Mucosa of descending colon (tissue), 3 donors: ENCODE results near the gene IGSF3. TPM values are rescaled to one million over a fixed set of nuclear protein-coding genes. Genes with fewer than 3 reads are reported as not detected.
A peak's percentile ranks its signal among the peaks of the same experiment; 100 is the strongest.

Source experiments
- ATAC-seq: fragments of 200-7000 bp; cut with Tn5 transposase; one replicate; pipeline ENCODE4 v1.9.1; 2020; ENCODE audit warnings: mild to moderate bottlenecking, moderate library complexity
- DNase-seq, 3 donors: peaks; one replicate each; pipeline ENCODE4 v3.0.0-alpha.2; 2020
- H3K36me3 ChIP-seq: fragments of 200-600 bp; one replicate; pipeline ENCODE4 v1.8.0; 2021; ENCODE audit warnings: low read depth, mild to moderate bottlenecking
- H3K4me1 ChIP-seq: fragments of 200-600 bp; one replicate; pipeline ENCODE4 v1.8.0; 2021; ENCODE audit warnings: low read depth, mild to moderate bottlenecking
- H3K4me3 ChIP-seq: fragments of 200-600 bp; one replicate; pipeline ENCODE4 v1.8.0; 2021; ENCODE audit warnings: mild to moderate bottlenecking
- H3K9me3 ChIP-seq: fragments of 200-600 bp; one replicate; pipeline ENCODE4 v1.8.0; 2021; ENCODE audit warnings: mild to moderate bottlenecking
- CTCF ChIP-seq: fragments of 200-600 bp; IDR thresholded peaks from one replicate; pipeline ENCODE4 v1.8.0; 2022; ENCODE audit warnings: antibody characterized with exemption, mild to moderate bottlenecking
- intact Hi-C, 2 donors: fragments of 100-400 bp; cut with DNase I in 1 of 2; cut with micrococcal nuclease in 1 of 2; formaldehyde crosslinking; loops; one replicate each; pipeline versions ENCODE4 v1.11.0 to v1.11.1; 2022; cut with DNase I, micrococcal nuclease
- total RNA-seq, 3 donors: library from RNA; stranded (reverse); fragmentation: NEBNext Ultra II Directional in 2 of 3; extraction: Animal tissue kit (Norgen Biotek cat#: 25700) in 2 of 3; gene quantifications; one replicate each; pipeline versions ENCODE4 v1.2.1 to v1.2.4, GENCODE V29; 2021 to 2023
- donor health status: DM: no; HTN: no; CAD: no; lungs with moderate emphysema.
- donor health status: DM: no; HTN: no; CAD: no.
- donor health status: DM: no; HTN: yes; CAD: no.

IGSF3 gene
- total RNA-seq, 3 donors from 2014 or later, result 20.9 to 35.4 (median 27.4) TPM

- Histone ChIP-seq H3K4me3 (no peak overlapping the region), H3K4me1 (peaks cover 11% of the 10 kb centered on the region), H3K36me3 (no peaks in the 10 kb centered on the region), H3K9me3 (no peaks in the 10 kb centered on the region)
- intact Hi-C loops, result no loop called here
- TF ChIP-seq CTCF, result no peak
- DNase-seq (no peak), ATAC-seq (peak; percentile 39)
These were observed 106.0 kb downstream of the IGSF3 start for GRCh38 chr1:116561563-116561962.

- H3K4me1 ChIP-seq, result peaks cover 13% of the 10 kb centered on the region
- no peaks in the 10 kb centered on the region for H3K36me3 ChIP-seq
- ATAC-seq (no peak), DNase-seq (no peak)
- intact Hi-C loops, result no loop called here
- no peak for TF ChIP-seq CTCF
- H3K4me3 ChIP-seq, result no peak overlapping the region
- H3K9me3 ChIP-seq, result no peaks in the 10 kb centered on the region
These were observed 106.6 kb downstream of the IGSF3 start for GRCh38 chr1:116560704-116561490.

- no peaks in the 10 kb centered on the region for H3K9me3 ChIP-seq
- no peak for ATAC-seq
- no peak for TF ChIP-seq CTCF
- no peak for DNase-seq
- intact Hi-C loops, result no loop called here
- H3K4me3 ChIP-seq, result no peak overlapping the region
- H3K36me3 ChIP-seq, result no peaks in the 10 kb centered on the region
- peaks cover 16% of the 10 kb centered on the region for H3K4me1 ChIP-seq
These were observed 108.2 kb downstream of the IGSF3 start for GRCh38 chr1:116559304-116559761.

- no peak for TF ChIP-seq CTCF
- no peak for ATAC-seq
- Histone ChIP-seq H3K36me3 (no peaks in the 10 kb centered on the region), H3K4me3 (no peak overlapping the region), H3K9me3 (no peaks in the 10 kb centered on the region), H3K4me1 (peaks cover 16% of the 10 kb centered on the region)
- intact Hi-C loops, result no loop called here
- DNase-seq, result no peak
These were observed 109.0 kb downstream of the IGSF3 start for GRCh38 chr1:116558571-116558970.

GRCh38 chr1:116558140-116558549 lies 109.4 kb downstream of the IGSF3 start:
- Histone ChIP-seq H3K9me3 (no peaks in the 10 kb centered on the region), H3K36me3 (no peaks in the 10 kb centered on the region), H3K4me3 (no peak overlapping the region), H3K4me1 (peaks cover 16% of the 10 kb centered on the region)
- no peak for TF ChIP-seq CTCF
- DNase-seq, result no peak
- ATAC-seq, result no peak
- intact Hi-C loops, result no loop called here
